NCI-H1417 (cell line): ENCODE measurements around the gene C17orf107.
"Not testable (repeated sequence)": the region's sequence is repeated elsewhere in the genome, so short reads cannot be mapped to it uniquely, and the experiment has no call there.

Source experiments
- DNase-seq, 3 experiments: peaks; one replicate each; lab custom pipeline; 2025; lab: John Stamatoyannopoulos, UW

C17orf107 gene

GRCh38 chr17:4901108-4901647, 1.8 kb downstream of the C17orf107 start:
- DNase-seq = no peak

- no peak for DNase-seq
These were observed 2.5 kb downstream of the C17orf107 start for GRCh38 chr17:4901648-4902344.

- no peak for DNase-seq
These were observed 3.2 kb downstream of the C17orf107 start for GRCh38 chr17:4902540-4902939.

GRCh38 chr17:4903051-4903818, 3.9 kb downstream of the C17orf107 start, which contains the start of gene CHRNE:
CHRNE (minus strand) TSS chr17:4903098; CDS start chr17:4903063, 35 bp downstream.
- DNase-seq = peak; percentile 48 to 80 (median 53)

- DNase-seq = not testable (repeated sequence)
These were observed 7.3 kb downstream of the C17orf107 start for GRCh38 chr17:4906642-4907041.

GRCh38 chr17:4908301-4908700, 9.0 kb downstream of the C17orf107 start:
- peak in 2 of 3 experiments; percentile 51 to 70 for DNase-seq

GRCh38 chr17:4908711-4909496, 9.6 kb downstream of the C17orf107 start:
- peak; percentile 9 to 86 (median 71) for DNase-seq

- no peak for DNase-seq
These were observed 14.7 kb downstream of the C17orf107 start for GRCh38 chr17:4913994-4914393.

- DNase-seq = not testable (repeated sequence)
These were observed 15.2 kb downstream of the C17orf107 start for GRCh38 chr17:4914551-4914950.

- DNase-seq = no peak
These were observed 20.2 kb downstream of the C17orf107 start for GRCh38 chr17:4919511-4920047.

- DNase-seq = no peak
These were observed 21.2 kb downstream of the C17orf107 start for GRCh38 chr17:4920351-4921048.

- no peak for DNase-seq
These were observed 22.0 kb downstream of the C17orf107 start for GRCh38 chr17:4921320-4921719.

- DNase-seq = not testable (repeated sequence)
These were observed 27.4 kb downstream of the C17orf107 start for GRCh38 chr17:4926577-4927335.

- DNase-seq = no peak
These were observed 29.5 kb downstream of the C17orf107 start for GRCh38 chr17:4928881-4929280.

- no peak for DNase-seq
These were observed 32.6 kb downstream of the C17orf107 start, which contains the start of gene GP1BA for GRCh38 chr17:4931963-4932362. GP1BA (plus strand) TSS chr17:4932277; CDS start chr17:4932605, 328 bp downstream.

GRCh38 chr17:4932756-4933155, 33.4 kb downstream of the C17orf107 start:
- DNase-seq = no peak

GRCh38 chr17:4933646-4934045, 34.3 kb downstream of the C17orf107 start:
- no peak for DNase-seq

GRCh38 chr17:4934173-4934979, 35.0 kb downstream of the C17orf107 start:
- no peak for DNase-seq

GRCh38 chr17:4935650-4936049, 36.3 kb downstream of the C17orf107 start:
- DNase-seq = no peak
